ENCODE data around the gene BBX. TPM values are rescaled to one million over a fixed set of nuclear protein-coding genes. Genes with fewer than 3 reads are reported as not detected.
A peak's percentile ranks its signal among the peaks of the same experiment; 100 is the strongest.

The BBX gene
- total RNA-seq, 6 experiments from 2014 or later, result 40.6 to 50.3 (median 46.4) TPM

DNA sequence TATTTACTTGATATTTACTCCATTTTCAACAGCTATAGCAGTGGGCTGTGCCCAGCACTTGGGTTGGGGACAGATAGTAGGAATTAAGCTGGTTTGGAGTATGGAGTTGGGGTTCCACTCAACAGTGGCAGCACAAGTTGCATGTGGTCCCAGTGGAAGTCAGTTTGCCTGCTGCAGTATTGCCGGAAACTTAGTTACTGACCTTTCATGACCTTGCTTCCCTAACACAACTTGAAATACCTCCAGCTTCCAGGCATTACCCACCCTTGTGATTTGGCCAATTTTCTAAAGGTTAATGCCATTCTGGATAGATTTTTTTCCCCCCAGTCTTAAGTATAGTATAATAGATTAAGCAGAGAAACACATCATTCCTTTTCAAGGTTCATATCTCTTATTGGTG is 68.0 kb downstream of the BBX start:
- no peaks in the 10 kb centered on the region for H3K36me3 Mint-ChIP-seq (ENCODE audit: low read depth)
- TF ChIP-seq, protein P1, sequence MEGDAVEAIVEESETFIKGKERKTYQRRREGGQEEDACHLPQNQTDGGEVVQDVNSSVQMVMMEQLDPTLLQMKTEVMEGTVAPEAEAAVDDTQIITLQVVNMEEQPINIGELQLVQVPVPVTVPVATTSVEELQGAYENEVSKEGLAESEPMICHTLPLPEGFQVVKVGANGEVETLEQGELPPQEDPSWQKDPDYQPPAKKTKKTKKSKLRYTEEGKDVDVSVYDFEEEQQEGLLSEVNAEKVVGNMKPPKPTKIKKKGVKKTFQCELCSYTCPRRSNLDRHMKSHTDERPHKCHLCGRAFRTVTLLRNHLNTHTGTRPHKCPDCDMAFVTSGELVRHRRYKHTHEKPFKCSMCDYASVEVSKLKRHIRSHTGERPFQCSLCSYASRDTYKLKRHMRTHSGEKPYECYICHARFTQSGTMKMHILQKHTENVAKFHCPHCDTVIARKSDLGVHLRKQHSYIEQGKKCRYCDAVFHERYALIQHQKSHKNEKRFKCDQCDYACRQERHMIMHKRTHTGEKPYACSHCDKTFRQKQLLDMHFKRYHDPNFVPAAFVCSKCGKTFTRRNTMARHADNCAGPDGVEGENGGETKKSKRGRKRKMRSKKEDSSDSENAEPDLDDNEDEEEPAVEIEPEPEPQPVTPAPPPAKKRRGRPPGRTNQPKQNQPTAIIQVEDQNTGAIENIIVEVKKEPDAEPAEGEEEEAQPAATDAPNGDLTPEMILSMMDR (IDR thresholded peaks at IDR 0.05), result no peak
- no peak overlapping the region for H3K27ac Mint-ChIP-seq
- no peak overlapping the region for H3K4me3 Mint-ChIP-seq
- DNase-seq, result no peak
- no peaks in the 10 kb centered on the region; the same call in 1 of the 2 replicates for H3K27me3 Mint-ChIP-seq (ENCODE audit: insufficient read depth)
- no peaks in the 10 kb centered on the region for H3K9me3 Mint-ChIP-seq
- H3K4me1 Mint-ChIP-seq (ENCODE audit: low read depth), result no peaks in the 10 kb centered on the region

DNA sequence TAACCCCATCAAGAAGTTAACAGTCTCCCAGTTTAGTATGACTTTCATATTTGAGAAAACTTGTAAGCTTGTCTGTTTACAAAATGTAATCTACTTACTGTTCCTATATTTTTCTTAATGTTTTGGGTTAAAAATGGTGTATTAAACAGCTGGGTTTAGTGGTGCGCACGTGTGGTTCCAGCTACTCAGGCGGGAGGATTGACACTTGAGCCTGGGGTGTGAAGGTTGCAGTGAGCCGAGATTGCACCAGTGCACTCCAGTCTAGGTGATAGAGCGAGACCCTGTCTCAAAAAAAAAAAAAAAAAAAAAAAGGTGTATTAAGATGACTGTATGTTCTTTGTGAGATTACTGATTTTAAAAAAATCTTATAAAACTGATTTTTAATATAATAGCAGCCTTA is 69.3 kb downstream of the BBX start:
- H3K27me3 Mint-ChIP-seq (ENCODE audit: insufficient read depth), result no peaks in the 10 kb centered on the region; the same call in 1 of the 2 replicates

DNA sequence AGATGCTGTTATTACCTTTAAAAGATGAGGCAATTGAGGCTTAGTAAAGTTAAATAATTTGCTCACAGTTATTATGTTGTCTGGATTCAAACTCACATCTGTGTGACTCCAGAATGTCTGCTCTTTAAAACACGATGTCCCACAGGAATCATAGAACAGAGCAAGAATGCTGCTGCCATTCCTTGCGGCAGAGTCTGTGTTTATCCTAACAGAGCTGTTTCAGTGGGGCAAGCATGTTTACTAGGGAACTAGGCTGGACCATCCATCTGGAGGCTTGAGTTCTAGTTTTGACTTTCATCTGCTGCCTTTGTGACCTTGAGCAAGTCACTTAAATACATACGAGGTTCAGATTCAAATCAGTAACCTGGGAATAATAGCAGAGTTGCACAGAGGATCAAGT is 72.1 kb downstream of the BBX start:
- H3K4me3 Mint-ChIP-seq, result no peak overlapping the region
- no peak for DNase-seq
- H3K36me3 Mint-ChIP-seq (ENCODE audit: low read depth), result no peaks in the 10 kb centered on the region
- TF ChIP-seq, protein P1 (IDR thresholded peaks at IDR 0.05), result no peak
- H3K4me1 Mint-ChIP-seq (ENCODE audit: low read depth), result peaks cover 26% of the 10 kb centered on the region
- H3K27me3 Mint-ChIP-seq (ENCODE audit: insufficient read depth), result no peaks in the 10 kb centered on the region; the same call in 1 of the 2 replicates
- H3K27ac Mint-ChIP-seq, result no peak overlapping the region
- H3K9me3 Mint-ChIP-seq, result no peaks in the 10 kb centered on the region

More for the DNA sequence above, 69.3 kb downstream of the BBX start:
- Mint-ChIP-seq H3K27ac (no peak overlapping the region), H3K4me1 (ENCODE audit: low read depth) (no peaks in the 10 kb centered on the region), H3K4me3 (no peak overlapping the region), H3K9me3 (no peaks in the 10 kb centered on the region), H3K36me3 (ENCODE audit: low read depth) (no peaks in the 10 kb centered on the region)
- TF ChIP-seq, protein P1 (IDR thresholded peaks at IDR 0.05), result no peak
- DNase-seq, result no peak

DNA sequence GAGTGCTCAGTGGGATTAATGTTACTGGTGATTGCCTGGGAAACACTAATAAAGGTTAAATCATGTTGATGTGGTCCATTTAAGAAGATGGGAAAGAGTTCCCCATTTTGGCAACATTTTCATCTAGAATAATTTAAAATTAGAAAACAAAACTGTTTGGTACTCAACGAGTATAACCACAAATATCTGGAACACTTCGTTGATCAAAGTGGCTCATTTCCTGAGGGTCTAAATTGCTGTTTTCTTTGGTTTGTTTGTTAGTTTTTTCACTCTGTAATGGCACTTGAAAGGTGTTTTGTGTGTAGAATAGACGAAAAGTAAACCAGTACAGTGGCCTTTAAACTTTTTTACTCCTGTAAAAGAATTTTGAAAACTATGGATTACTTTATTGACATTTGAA is 73.9 kb downstream of the BBX start:
- Mint-ChIP-seq H3K4me1 (ENCODE audit: low read depth) (peaks cover 41% of the 10 kb centered on the region), H3K9me3 (no peaks in the 10 kb centered on the region), H3K36me3 (ENCODE audit: low read depth) (0 out of 2 replicates have a peak, but pooled peaks cover 1% of the 10 kb centered on the region), H3K4me3 (no peak overlapping the region), H3K27me3 (ENCODE audit: insufficient read depth) (no peaks in the 10 kb centered on the region; the same call in 1 of the 2 replicates), H3K27ac (no peak overlapping the region)
- TF ChIP-seq, protein P1 (IDR thresholded peaks at IDR 0.05), result no peak
- no peak for DNase-seq

DNA sequence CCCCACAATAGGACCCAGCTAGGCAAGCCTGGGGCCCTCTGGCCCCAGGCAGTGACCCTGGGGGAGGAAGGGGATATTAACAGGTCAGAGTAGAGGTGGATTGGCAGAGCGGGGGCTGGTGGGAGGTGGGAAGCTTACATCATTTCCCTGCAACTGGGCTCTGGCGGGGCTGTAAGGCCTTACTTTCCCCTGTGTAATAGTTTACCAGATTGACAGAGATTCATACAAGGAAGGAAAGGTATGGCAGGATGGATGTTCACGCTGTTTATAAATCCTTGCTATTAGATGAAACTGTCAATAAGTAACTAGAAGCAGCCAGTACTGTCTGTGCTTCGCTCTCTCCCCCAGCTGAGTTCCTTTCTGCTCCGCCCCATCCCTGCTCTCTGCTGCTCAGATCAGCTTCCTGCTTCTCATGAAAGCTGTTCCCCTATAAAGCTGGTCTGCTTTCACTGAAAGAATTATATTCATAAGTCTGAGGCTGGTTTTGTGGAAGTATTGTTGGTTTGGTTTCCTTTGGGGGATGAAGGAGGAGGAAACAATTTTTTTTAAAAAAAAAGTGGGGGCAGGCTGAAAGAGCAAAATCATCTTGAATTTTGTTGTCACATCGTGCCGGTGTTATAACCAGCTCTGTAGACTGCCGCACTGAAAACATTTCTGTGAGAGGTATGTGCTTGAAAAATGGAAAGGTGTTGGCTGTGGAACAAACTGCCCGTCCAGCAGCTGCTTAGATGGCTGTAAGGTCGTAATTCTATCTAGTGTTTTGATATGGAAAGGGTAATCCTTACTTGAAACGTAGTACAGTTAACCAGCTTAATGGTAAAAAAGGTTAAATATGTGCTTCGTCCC is 76.4 kb downstream of the BBX start:
- 0 out of 2 replicates have a peak, but pooled peaks cover 5% of the 10 kb centered on the region for H3K36me3 Mint-ChIP-seq (ENCODE audit: low read depth)
- peaks cover 45% of the 10 kb centered on the region for H3K4me1 Mint-ChIP-seq (ENCODE audit: low read depth)
- H3K4me3 Mint-ChIP-seq, result peak overlapping the region; percentile 86
- TF ChIP-seq, protein P1 (IDR thresholded peaks at IDR 0.05), result no peak
- H3K9me3 Mint-ChIP-seq, result no peaks in the 10 kb centered on the region
- DNase-seq, result peak; percentile 15
- peak overlapping the region; percentile 84 for H3K27ac Mint-ChIP-seq
- H3K27me3 Mint-ChIP-seq (ENCODE audit: insufficient read depth), result no peaks in the 10 kb centered on the region; the same call in 1 of the 2 replicates

Measured in HFFc6 (cell line).